IPS-18c (cell line): Measurements from ENCODE around the gene ADCY2.

Source experiments
- H3K4me3 ChIP-seq: 2 replicates; pipeline ENCODE4 v1.7.0; 2013; ENCODE audit warnings: low read depth, mild to moderate bottlenecking, low read length, moderate library complexity; ENCODE audit not compliant: insufficient read depth
- H3K9me3 ChIP-seq: one replicate; pipeline ENCODE4 v1.6.1; 2013; ENCODE audit warnings: mild to moderate bottlenecking, low read length, moderate library complexity; ENCODE audit not compliant: control insufficient read depth, insufficient read depth

Gene ADCY2

DNA sequence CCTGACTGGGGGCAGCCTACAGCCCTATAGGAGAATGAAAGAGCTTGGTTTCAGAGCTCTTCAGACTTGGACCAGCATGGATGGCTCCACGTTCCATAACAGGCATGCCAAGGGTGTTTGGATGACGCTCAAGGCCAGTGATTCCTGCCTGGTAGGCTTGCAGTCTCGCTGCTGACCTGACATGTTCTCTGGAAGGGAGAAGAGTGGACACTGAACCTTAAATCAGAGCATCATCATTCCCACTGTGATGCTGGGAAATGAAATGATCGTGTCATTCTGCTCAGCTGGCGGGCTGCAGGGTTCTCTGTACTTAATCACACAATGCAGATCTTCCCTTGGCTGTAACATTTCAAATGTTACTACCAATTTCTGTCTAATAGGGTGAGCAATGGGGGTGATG, 398.0 kb downstream of the ADCY2 start:
- Histone ChIP-seq H3K4me3 (no peak overlapping the region), H3K9me3 (peaks cover 2% of the 10 kb centered on the region)

DNA sequence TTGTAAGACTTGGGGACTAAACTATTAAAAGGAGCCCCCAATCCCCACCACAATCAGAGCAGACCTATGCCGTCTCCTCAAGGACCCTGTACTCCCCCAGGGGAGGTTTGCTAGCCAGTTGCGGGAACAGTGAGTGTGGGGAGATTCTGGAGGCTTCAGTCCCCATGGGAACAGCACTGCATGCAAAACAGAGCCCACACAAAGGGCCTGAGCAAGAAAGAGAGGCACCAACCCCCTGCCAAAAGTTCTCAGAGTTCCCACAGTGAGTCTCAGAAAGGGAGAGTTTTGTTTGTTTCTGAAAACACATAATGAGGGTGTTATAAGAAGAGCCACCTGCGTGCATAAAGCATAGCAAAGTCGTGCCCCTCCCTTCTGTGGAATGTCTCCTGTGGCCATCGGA, 398.4 kb downstream of the ADCY2 start:
- no peak overlapping the region for H3K4me3 ChIP-seq
- peaks cover 2% of the 10 kb centered on the region for H3K9me3 ChIP-seq

DNA sequence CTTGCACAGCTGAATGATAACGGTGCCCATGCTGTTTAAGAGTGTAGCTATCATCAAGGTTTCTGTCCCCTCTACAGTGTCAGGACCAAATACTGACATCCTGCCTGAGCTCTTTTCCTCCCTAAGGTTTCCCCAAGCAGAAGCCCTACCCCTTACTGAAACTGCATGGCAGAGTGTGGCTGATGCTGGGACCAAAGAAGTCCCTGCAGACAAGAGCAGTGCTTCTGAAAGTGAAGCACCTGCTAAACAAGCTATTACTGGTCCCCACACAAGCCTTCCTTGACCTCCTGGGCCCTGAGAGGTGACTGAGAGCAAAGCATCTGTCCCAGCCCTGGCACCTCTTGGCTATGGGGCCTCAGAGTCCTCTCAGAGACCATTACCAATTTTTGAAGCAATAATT, 398.9 kb downstream of the ADCY2 start:
- H3K9me3 ChIP-seq = peaks cover 2% of the 10 kb centered on the region
- no peak overlapping the region for H3K4me3 ChIP-seq

DNA sequence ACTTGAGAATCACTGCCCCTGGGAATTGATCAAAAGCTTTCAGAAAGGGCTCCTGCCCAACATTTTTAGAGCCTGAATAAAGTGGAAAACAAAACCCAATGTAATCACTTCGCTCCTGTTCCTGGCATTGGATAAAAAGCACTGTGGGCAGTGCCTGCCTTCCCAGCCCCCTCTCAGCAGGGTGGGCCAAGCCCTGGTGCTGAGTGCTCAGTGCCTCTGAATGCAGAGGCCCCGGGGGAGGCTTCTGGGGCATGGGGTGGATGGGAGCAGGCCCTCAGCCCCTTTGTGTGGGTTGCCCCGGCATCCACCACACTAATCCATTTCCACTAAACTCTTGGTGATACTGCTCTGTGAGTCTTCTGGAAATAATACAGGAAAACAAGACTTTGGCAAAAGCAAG, 399.4 kb downstream of the ADCY2 start:
- H3K9me3 ChIP-seq = peaks cover 2% of the 10 kb centered on the region
- H3K4me3 ChIP-seq = no peak overlapping the region

DNA sequence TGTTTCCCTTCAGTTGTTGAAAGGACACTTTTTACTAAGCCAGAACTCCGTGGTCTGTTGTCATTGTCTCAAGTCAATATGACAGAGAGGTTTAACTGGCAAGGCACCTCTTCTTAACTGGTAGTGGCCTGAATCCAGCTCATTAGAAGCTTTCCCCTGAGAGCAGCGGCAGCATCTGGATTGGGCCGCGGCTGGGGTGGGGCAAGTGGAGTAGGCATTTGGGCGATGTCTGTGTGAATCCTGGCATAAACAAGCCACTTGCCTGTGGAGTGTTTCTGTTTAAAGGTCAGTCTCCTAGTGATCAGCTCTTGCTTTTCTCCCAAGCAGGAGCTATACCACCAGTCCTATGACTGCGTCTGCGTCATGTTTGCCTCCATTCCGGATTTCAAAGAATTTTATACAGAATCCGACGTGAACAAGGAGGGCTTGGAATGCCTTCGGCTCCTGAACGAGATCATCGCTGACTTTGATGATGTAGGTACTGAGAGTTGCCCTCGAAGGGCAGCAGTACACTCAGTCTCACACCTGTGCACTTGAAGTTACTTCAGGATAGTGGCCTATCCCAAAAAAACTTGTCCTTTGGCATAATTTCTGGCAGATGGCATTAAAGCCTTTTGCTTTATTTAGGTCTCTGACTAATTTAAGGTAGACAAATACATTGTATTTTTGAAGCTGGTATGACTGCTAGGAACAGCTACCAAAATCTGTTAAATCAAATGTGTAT, 406.1 kb downstream of the ADCY2 start:
- Histone ChIP-seq H3K9me3 (no peaks in the 10 kb centered on the region), H3K4me3 (no peak overlapping the region)

DNA sequence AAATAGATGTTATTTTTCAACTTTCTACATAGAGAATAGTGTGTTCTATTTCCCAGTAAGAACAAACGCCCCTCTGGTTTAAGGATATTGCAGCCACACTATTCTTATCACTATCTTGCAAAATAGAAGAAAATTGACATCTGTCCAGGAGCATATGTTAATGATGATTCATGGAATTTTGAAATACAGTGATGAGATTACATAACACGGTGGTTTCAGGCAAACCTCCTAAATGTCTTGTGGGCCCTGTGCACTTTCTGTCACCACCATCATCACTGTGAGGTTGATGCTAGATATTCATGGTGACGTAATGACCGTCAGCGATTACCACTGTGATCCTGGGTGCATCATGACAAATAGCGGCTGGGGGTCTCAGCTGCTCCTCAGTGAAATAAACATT, 406.9 kb downstream of the ADCY2 start:
- H3K9me3 ChIP-seq = no peaks in the 10 kb centered on the region
- no peak overlapping the region for H3K4me3 ChIP-seq

DNA sequence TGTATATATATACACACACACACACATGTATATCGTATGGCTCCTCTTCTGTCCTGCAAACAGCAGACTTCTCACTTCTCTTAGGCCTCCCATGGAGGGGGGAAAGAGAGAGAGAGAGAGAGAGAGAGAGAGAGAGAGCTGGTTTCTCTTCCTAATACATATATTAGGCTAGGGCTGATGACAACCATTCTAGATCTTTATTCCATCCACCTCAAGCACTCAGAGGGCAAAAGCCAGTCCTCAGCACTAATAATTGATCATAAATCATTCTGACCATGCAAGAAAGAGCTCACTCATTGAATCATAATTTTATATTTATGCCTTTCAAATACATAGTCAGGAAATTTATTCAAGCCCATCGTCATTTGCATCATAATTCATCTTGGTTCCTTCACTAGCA, 408.0 kb downstream of the ADCY2 start:
- Histone ChIP-seq H3K4me3 (no peak overlapping the region), H3K9me3 (no peaks in the 10 kb centered on the region)

DNA sequence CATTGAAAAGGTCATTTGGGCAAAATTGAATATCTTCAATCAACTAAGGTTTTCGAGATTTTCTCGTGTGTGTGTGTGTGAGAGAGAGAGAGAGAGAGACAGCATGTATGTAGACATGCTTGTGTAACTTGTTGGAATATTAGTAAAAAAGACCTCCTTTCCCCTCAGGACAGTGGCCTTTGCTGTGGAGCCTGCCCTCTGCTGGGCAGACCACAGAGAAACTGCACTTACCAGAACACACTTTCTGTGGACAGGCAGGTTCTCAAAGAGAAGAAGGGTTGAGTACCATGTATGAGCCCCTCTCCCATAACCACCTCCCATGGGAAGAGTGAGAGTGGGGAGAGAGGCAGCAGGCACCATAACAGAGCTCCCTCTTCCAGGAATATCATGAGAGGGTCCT, 409.4 kb downstream of the ADCY2 start:
- no peak overlapping the region for H3K4me3 ChIP-seq
- H3K9me3 ChIP-seq = no peaks in the 10 kb centered on the region

DNA sequence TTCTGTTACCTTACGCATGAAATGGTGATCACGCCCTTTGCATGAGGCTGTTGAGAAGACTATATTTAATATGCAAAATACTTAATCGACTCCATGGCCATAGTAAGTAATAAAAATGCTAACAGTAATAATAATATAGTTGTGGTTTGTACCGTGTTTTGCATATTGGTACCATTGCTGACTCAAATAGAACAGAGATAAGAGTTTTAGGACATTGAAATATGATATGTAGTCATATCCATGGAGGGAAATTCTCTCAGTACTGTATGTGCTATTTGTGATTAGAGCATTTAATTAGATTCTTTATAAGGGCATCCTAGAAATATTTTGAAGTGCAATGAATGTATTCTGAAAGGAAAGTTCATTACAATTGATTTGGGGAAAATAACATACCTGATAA, 413.1 kb downstream of the ADCY2 start:
- no peaks in the 10 kb centered on the region for H3K9me3 ChIP-seq
- H3K4me3 ChIP-seq = no peak overlapping the region

DNA sequence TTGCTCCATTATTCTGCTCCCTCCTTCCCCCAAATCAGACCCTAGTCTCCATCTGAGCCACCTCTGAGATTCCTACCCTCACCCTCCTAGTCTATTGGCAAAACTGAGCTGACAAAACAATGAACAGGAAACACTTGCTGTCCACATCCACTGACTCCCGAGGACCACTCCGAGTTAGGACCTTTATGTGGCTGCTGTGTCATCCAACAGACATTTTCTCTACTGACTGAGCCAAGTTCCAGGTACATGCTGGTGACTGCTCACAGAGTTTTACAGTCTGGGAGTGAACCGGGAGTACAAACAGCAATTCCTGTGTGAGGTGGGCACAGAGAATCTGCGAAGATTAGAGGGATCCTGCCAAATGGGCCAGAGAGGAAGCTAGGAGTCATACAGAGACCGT, 415.8 kb downstream of the ADCY2 start:
- H3K4me3 ChIP-seq = no peak overlapping the region
- H3K9me3 ChIP-seq = no peaks in the 10 kb centered on the region

DNA sequence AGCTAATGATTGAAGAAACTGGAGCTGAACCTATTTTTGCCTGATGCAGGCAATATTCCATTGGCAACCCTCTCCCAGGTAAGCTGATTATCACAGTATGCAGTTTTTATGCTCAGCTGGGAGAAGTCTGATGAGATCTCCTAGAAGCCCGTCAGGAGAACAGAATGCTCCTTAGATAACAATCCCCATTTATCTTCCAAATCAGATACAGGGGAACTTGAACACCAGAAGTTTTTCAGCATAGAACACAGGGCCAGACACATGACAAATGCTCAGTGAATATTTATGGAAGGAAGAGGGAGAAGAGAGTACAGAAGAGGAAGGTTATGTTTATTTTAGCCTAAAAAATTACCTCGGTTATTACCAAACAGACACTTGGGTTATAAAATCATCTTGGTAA, 417.1 kb downstream of the ADCY2 start:
- H3K9me3 ChIP-seq = no peaks in the 10 kb centered on the region
- H3K4me3 ChIP-seq = no peak overlapping the region

DNA sequence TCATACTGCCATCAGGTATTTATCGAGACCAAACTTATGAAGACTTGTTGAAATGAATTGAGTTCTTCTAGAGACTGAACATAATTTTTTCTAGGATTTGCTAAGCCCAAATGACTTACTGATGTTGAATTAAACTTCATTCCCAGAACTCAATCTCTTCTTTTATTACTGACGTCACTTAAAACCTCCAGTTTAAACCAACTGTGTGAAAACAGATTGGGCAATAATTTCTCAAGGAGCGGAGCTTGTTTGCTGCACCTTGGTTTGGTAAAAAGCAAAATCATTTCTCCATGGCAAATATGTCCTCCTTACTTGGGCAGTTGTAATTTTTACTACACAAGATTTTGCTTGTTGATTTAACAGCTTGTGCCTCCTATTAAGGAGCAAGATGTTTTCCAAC, 417.6 kb downstream of the ADCY2 start:
- Histone ChIP-seq H3K9me3 (no peaks in the 10 kb centered on the region), H3K4me3 (no peak overlapping the region)

DNA sequence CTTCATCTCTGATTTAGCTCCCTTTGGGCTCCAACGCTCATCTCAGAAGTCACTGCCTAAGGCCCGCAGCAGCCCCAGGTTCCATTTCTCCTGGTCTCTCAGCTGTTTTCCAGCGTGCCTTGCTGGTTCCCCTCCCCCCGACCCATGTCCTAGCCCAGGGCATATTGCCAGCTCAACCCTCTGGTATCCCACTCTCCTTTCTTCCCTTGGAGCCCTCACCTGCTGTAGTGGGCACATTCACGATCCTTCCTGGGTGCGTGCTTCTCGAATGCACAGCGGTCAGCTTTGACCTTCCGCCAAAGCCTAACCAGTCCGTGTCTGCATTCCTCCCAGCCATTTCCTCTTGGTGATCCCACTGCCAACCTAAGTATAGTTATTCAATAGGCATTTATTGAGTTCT, 418.9 kb downstream of the ADCY2 start:
- H3K9me3 ChIP-seq = no peaks in the 10 kb centered on the region

DNA sequence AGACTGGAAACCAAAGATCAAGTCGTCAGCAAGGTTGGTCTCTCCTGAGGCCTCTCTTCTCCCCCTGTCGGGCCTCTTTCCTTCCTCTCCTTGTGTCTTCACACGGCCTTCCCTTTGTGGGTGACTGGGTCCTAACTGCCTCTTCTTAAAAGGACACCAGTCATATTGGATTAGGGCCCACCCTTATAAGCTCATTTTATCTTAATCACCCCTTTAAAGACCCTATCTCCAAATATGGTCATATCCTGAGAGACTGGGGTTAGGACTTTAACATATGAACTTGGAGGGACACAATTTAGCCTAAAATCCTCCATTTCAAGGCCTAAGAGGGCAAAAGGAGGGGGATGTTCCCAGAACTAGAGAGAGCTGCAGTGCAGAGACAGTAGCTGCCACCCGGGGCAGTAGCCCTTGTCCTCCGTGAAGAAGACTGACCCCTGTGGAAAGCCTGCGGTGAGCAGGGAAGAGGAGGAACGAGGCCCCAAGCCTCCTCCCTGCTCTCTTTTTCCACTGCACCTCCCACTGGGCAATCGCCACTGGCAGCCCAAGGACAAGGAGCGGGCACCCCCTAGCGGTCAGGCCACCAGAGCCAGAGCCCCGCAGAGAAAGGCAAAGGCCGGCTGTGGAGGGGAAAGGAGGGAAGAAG, 420.1 kb downstream of the ADCY2 start:
- Histone ChIP-seq H3K4me3 (no peak overlapping the region; the same call in 1 of the 2 replicates), H3K9me3 (no peaks in the 10 kb centered on the region)

More for the DNA sequence above, 418.9 kb downstream of the ADCY2 start:
- H3K4me3 ChIP-seq = no peak overlapping the region

DNA sequence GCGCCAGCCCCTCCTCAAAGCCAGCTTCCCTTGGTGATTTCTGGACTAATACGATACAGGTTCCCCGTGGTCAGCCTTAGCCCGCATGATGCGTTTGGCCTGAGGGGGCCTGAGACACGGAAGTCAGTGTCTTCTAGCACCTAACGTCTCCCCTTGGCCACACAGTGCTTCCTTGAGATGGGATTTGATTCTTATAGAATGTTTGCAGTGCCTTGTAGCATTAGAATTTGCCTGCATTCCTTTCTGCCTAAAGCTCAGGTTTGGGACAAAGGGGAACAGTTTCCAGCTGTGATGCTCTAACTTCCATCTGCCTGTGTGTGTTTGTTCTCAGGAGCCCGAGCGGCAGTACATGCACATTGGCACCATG, 420.6 kb downstream of the ADCY2 start:
- no peaks in the 10 kb centered on the region for H3K9me3 ChIP-seq

DNA sequence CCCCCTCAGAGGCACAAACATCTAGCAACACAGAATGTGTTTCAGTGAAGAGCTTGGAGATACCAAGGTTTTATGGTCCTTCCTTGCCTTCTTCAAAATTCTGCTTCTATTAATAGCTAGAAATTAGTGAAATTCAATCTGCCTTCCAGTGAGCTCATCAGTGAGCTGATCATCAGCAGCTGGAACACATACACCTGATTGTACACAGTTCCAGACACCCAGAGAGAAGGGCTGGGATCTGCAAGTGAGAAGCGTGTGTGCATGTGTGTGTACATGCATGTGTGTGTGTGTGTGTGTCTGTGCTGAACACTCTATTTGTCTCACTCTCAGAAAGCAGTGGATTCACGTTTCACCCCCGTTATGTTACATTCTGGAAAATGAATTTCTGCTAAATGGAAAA, 426.5 kb downstream of the ADCY2 start:
- no peak overlapping the region for H3K4me3 ChIP-seq
- no peaks in the 10 kb centered on the region for H3K9me3 ChIP-seq

More for the DNA sequence above, 420.6 kb downstream of the ADCY2 start:
- H3K4me3 ChIP-seq = no peak overlapping the region

DNA sequence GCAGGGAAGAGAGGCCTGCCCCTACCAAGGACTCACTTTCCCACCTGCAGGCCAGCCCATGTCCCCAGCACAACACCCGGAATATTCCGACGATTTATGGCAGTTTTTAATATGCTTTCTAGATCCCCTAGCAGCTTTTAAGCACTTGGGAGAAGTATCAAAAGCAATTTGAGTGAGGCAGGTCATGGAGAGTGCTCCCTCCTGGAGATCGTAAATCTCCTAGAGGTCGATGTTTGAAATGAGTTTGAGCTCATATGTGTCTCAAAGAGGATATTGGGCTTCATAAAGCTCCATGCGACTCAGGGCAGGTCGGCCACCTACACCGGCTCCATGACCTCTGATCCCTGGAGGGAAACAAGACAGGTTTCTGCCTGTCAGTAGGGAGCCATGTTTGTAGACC, 427.7 kb downstream of the ADCY2 start:
- Histone ChIP-seq H3K4me3 (no peak overlapping the region), H3K9me3 (no peaks in the 10 kb centered on the region)

DNA sequence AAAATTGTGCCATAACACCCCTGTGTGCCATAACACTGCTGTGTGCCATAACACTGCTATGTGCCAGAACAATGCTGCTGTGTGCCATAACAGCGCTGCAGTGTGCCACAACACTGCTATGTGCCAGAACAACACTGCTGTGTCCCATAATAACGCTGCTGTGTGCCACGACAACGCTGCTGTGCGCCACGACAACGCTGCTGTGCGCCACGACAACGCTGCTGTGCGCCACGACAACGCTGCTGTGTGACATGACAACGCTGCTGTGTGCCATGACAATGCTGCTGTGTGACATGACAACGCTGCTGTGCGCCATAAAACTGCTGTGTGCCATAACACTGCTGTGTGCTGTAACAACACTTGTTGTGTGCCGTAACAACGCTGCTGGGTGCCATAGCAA, 429.1 kb downstream of the ADCY2 start:
- H3K4me3 ChIP-seq = no peak overlapping the region
- no peaks in the 10 kb centered on the region for H3K9me3 ChIP-seq

DNA sequence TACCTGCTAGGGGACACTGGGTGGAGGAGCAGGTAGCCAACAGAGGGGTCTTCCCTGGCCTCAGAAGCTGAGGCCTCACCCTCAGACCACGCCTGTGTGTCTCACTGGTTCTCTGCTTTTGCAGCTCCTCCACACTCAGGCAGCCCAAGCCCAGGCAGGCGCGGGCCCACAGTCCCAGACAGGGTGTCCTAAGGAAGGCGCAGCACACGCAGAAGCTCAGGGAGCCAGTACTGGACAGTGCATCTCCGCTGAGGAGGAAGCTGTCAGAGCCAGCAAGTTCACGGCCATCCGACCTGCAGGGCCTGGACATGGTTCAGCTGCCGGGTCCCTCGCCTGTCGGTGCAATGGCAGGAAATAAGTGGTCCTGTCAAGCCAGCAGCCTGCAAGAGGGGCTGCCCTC, 429.7 kb downstream of the ADCY2 start:
- Histone ChIP-seq H3K9me3 (no peaks in the 10 kb centered on the region), H3K4me3 (no peak overlapping the region)
